Measurements from ENCODE around the gene PDZD7.

PDZD7 gene

DNA sequence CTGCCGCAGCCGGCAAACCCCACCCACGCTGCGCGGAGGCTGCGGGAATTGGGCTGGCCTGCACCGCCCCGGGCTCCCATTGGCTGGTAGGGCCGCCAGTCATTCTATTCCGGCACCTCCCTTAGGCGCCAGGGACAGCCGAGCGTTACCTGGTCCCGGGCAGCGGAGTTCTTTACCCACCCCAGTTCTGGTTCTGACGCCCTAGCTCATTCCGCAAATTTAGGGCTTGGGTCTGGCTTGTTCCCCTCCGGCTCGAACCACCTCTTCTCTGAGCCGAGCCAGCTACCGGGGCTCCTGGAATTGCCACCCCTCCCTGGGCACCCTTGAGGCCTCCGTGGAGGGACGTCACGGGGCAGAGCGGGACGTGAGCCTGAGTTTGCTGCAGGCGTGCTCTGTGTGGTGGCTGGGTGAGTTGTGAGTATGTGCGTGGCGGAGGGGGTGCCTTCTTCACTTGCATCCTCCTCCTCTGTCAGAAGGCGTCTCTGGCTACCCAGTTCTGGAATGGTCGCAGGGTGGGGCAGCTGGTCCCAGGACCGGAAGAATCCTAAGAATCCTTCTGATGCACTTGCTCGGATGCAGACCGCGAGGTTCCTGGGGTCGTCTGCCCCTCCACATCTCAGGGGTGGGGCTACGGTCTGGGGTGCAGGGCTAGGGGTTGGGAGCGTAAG lies at the start of gene PDZD7, which contains the start of gene SFXN3:
Gene PDZD7 (minus strand): TSS at position 2 of the 668 bp plus-strand sequence. CDS start 910 bp downstream, outside the sequence.
Gene SFXN3 (plus strand): TSS at position 107 of the 668 bp plus-strand sequence. CDS start 3,461 bp downstream, outside the sequence.
- DNase-seq (ENCODE audit: low read depth) = peak; percentile 96

DNA sequence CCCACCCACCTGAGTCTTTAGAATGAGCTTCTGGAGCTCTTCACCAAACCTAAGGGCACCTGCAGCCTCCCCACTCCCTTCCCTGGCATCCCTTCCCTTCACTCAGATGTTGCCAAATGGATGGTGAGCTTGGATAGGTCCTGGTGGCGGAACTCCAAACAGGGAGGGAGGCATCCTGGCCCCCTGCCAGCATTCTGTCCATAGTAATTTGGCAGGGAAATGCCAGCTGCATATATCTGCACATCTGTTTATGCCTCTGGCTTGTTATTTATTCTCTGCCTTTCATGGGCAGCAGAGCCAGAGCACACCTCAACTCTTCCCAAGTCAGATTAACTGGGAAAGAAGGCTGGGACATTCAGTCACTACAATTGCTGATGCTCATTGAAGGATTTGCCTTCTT lies 48.9 kb upstream of the PDZD7 start:
- no peak for DNase-seq (ENCODE audit: low read depth)

DNA sequence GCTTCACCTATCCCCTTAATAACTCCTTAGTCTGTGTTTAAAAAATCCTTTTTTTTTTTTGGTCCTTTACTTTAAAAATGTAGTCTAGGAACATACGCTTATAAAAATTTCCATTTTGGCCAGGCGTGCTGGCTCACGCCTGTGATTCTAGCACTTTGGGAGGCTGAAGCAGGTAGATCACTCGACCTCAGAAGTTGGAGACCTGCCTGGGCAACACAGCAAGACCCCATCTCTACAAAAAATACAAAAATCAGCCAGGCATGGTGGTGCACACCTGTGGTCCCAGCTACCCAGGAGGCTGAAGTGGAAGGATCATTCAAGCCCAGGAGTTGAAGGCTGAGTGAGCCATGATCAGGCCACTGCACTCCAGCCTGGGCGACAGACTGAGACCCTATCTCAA lies 45.7 kb upstream of the PDZD7 start:
- no peak for DNase-seq (ENCODE audit: low read depth)

DNA sequence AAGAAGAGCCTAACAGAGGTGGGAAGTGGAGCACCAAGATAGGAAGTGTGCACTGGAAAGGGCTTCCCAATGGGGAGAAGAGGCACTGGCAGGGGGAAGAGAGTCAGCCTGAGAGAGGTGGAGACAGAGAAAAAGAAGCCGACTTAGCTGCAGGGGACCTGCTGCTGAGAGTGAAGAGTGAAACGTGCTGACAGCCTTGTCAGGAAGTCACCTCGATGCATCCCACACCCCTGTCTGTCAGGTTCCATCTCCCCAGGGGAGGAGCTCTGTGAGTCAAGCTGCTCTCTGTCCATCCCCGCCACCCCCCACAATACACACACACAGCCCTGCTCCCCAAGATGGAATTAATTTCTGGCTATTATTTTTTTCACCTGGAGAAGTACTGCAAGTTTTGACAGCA lies 44.8 kb upstream of the PDZD7 start:
- no peak for DNase-seq (ENCODE audit: low read depth)

DNA sequence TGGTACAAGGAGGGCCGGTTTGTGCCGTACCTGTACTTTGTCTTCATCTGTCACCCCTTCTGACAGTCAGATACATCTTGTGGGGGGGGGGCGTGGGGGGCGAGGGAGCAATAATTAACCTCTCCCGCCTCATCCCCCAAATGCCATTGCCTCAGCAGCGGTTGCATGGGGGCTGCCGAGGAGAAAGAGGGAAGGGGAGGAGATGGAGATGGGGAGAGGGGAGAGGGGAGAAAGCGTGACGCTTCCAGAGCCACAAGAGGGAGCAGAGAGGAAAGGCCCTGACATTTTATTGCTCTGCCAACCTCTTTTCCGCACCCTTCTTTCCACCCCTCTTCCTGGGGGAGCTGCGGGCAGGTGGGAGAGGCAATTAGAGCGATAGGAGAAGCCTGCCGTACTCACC lies 42.7 kb upstream of the PDZD7 start:
- no peak for DNase-seq (ENCODE audit: low read depth)

DNA sequence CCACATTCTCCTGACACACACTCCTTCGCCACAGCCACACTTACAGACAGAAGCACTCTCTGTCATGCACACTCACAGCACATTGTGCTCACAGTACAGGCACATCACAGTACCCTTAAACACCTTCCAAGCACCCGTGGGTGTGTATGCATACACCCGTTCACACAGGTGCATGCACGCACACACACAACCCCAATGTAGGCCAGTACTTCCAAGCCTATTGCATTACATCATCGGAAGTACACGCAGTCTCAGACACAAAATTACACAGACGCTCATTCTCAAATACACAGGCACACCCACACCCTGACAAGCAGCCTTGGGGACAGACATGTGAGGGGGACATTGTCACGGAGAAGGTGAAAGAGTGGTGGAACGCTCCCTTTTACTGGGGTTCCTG lies 42.0 kb upstream of the PDZD7 start:
- no peak for DNase-seq (ENCODE audit: low read depth)

DNA sequence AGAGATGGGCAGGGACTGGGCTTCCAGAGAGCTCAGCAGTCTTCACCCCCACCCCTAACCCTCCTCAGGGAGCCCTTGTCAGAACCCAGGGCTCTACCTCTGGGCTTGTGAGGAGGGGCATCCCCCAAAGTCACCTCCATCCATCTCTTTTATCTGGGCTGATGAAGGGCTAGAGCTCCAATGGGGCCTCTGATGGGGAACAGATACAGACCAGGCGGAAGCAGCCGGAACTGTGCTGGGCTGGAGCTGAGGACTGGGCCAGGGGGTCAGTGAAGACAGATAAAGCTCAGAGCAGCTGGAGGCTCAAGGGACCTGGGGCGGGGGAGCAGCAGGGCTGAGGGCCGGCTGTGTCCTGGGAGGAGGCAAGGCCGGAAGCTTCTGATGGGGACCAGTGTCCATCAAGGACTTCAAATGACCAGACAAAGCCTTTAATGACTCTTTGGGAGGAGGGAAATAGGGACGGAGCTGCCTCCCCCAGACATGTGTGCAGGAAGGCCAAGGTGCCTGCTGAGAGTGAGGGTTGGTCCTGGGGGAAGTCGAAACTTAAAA lies 41.0 kb upstream of the PDZD7 start:
- DNase-seq (ENCODE audit: low read depth) = no peak

DNA sequence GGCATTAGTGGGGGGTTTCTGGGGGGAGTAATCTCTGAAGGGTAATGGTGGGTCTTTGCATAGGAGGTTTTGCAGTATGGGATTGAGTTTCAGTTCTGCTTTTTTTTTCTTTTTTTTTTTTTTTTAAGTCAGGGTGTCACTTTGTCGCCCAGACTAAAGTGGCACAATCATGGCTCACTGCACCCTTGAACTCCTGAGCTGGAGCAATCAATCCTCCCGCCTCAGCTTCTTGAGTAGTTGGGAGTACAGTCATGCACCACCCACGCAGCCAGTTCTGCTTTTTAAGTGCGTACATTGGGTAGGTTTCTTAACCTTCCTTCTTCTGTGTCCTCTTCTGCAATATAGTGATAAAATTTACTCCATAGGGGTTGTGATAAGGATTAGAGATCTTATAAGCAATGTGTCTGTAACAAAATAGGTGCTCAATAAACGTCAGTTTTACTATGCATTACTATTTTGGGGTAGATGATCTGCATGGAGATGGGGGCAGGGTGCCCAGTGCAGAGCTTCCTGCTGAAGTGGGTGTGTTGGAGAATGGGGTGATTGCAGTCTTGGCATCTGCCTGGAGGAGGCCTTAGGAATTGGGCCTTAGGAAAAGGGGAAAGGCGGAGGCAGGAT lies 40.4 kb upstream of the PDZD7 start:
- DNase-seq (ENCODE audit: low read depth) = no peak

DNA sequence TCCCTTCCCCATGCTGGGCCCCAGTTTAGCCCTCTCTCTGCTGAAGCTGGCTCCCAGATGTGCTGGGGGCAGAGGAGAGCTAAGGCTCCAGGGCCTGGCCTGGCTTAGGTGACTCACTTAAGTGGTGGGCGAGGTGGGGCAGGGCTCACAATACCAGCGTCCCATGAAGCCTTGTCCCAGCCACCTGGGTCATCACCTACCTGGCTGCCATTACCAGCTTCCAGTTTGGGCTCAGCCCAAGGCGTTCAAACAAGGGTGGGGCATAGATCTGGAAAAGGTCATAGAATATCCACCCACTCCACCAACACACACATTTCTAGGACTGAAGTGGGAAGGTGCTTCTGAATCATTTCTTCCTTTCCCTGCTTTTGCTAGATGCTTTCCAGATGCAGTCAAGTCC lies 39.2 kb upstream of the PDZD7 start:
- DNase-seq (ENCODE audit: low read depth) = no peak

DNA sequence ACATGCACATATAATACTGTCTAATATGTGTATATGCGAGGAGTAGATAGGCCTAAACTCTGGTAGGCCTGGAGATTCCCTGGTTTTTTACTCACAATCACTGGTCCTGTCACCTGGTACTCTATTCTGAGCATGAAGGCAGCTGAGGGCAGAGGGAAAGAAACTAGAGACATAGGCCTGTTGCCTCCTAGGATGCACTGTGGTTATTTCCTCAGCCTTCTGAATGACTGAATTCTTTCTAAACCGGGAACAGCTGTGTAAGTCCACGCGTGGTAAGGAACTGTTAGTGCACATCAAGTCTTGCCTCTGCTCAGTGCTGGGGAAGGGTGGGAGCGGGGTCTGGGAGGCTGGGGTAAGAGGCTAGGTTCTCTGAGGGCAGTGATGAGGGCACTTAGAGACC lies 38.5 kb upstream of the PDZD7 start:
- DNase-seq (ENCODE audit: low read depth) = no peak

DNA sequence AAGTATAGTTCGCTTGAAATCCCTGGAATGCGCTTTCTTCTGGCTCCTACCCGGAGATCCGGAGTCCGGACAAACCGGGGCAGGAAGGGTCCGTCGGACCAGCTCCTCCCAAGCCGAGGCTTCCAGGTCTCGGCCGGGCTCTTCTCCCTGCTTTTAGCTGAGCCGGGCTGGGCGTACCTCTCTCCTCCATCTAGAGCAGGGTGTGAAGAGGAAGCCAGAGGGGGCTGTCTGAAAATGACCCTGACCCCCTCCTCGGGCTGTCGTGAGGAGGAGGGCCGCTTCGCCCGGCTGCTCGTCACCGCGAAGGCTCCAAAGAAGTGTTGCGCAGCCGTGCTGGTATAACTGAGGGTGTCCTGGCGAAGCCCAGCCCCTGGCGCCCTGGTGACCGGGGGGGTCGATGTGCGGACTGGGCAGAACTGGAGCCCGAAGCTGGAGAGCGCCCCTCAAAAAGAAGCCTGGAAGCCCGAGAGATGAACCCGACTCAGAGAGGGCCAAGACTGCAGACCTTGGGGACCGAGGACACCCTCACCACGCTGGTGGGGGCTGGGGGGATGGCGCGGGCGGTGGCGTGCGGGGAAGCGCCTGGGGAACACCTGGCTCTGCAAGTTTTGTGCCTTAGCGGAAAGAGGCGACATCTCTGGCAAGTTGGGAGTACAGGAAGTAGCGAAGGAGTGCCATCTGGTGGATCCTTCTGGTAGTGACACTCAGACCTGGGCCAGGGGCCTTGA lies 36.6 kb upstream of the PDZD7 start:
- peak; percentile 72 for DNase-seq (ENCODE audit: low read depth)

DNA sequence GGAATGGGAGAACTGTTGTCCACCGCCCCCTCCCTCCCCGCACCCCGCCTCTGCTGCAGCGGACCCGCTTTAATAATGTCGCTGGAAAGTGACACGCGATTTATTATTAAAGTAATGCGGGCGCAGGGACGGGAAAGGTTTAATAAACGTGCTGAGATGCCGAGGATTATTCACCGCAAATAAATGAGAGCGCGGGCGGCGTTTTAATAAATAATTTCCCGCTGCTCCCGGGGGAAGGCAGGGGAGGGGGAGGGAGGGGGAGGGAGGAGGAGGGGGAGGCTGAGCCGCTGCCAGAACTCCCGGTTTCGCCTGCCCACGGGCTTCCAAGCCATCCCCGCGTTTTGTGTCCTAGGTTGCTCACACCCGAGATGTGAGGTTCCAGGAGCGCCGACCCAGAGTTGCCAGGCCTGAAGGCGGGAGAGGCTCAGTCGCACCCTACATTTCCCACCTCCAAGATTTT lies 36.0 kb upstream of the PDZD7 start:
- no peak for DNase-seq (ENCODE audit: low read depth)

DNA sequence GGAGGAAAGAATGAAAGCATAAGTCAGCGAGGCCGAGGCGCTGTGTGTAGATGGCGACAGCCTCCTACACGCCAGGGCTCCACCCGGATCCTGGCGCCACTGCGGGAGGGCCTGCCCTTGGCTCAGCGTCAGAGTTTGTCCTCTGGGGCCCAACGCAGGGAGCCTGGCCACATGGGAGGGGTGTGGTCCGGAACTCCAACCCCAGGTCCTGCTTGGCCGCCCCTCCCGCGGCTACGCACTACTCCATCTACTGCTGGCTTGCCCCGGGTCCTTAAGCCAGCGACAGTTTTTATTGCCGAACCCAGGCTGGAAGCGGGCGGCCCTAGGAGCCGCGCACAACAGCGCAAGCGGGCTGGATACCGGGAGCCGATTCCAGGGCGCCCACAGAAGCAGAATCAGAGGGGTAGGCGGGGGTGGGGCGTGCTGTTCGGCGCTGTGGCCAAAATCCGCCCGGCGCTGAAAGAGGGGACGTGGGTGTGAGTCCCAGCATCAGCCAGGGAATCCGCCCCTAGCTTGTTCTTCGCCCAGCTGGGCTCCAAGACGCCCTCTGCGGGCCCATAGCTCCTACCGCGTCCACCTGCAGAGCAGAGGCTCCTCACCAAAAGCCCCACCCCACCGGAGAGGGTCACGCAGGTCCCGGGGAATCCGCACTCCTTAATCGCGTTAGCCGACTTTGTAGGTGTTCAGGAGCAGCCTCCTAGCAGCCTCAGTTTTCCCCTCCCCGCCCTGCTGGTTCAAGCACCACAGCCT lies 35.4 kb upstream of the PDZD7 start:
- peak; percentile 72 for DNase-seq (ENCODE audit: low read depth)

DNA sequence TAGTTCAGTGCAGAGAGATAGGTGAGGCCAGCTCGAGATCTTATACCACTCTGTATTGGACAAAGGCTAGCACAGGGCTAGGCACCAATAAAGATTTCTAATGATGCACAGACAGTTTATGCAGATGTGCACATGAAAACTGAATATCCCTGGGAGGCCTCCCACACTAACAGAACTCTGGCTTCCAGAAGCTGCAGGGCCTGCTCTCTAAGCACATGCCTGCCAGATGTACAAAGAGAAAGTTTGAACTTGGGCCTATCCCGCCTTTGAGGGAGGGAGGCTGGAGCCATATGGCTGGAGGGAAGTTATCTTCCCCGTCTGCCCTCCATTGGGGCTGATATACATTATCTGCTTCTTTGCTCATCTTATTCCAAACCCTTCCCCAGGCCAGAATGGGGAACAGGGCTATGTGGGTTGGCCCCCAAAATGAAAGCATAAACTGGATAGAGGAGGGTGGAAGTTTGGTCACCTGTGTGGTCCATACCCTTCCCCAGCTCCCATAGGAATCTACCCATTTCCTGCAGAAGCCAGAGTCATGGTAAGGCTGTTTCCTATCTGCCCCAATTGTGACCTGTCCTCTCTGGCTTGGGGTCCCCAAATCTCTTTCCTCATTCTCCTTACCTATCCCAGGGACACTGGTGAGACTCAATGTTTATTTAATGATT lies 34.7 kb upstream of the PDZD7 start:
- DNase-seq (ENCODE audit: low read depth) = peak; percentile 67

DNA sequence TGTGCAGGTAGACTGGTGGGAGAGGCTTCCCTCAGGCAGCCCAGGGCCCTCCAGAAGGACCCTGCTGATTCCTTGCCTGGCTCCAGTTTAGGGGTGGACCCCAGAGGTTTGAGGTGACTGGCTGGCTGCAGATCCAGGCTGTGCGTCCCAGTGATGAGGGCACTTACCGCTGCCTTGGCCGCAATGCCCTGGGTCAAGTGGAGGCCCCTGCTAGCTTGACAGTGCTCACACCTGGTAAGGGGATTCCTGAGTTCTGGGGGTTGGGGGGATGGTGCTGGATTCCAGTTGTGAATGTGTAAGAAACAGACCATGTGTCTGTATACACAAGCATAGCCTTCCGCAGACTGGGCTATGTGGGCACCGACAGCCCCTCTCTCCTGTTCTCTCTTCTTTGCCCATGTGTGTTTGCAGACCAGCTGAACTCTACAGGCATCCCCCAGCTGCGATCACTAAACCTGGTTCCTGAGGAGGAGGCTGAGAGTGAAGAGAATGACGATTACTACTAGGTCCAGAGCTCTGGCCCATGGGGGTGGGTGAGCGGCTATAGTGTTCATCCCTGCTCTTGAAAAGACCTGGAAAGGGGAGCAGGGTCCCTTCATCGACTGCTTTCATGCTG lies 33.6 kb upstream of the PDZD7 start:
- no peak for DNase-seq (ENCODE audit: low read depth)

DNA sequence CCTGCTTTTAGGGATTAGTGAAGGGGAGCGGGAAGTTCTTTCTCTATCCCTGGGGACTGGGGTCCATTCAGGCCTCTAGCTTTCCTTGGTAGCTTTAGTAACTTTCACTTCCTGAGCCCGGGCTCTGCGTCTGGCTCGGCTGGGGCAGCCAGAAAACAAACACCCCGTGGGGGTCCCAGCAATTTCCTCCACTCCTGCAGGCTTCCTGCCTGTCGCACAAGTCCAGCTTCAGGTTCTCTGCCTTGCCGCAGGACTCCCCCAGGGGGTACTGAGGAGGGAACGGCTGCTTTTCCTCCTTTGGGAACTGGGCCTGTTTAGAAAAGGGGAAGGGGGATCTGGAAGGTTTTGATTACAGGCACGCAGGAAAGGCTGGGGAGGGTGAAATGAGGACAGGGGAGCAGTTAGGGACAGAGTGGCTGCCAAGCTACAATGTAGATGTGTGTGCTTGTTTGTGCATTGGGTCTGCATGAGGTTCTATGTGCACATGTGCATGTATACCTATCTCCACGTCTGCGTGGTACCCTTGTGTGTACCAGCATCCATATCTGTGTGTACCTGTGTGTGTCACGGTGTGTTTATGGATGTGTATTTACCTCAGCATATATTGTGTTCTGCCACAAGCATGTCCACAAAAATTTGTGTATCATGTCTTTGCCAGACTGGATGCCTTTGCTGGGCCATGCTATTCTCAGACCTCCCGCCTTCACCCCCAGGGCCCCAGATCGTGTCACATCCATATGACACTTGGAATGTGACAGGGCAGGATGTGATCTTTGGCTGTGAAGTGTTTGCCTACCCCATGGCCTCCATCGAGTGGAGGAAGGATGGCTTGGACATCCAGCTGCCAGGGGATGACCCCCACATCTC lies 32.9 kb upstream of the PDZD7 start:
- DNase-seq (ENCODE audit: low read depth) = no peak

DNA sequence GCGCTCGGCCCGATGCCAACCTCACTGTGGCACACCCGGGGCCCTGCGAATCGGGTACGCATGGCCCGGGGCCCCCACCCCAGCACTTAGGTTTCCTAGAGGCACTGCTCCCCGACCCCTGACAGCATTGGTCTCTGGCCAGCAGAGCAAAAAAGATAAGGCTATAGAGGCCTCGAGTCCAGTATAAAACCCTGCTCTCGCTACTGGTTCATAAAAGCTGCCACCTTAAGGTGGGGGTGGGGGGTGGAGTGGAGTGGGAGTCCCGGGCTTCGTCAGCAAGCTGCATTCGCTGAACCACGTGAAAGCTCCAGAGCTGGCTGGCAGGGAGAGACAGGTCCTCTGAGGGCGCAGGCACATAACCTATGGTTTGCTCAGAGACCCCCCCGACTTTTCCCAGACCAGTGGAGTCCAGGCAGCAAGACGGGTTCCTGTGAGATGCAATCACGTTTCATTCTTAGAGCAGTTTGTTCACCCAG lies 32.2 kb upstream of the PDZD7 start:
- DNase-seq (ENCODE audit: low read depth) = no peak

DNA sequence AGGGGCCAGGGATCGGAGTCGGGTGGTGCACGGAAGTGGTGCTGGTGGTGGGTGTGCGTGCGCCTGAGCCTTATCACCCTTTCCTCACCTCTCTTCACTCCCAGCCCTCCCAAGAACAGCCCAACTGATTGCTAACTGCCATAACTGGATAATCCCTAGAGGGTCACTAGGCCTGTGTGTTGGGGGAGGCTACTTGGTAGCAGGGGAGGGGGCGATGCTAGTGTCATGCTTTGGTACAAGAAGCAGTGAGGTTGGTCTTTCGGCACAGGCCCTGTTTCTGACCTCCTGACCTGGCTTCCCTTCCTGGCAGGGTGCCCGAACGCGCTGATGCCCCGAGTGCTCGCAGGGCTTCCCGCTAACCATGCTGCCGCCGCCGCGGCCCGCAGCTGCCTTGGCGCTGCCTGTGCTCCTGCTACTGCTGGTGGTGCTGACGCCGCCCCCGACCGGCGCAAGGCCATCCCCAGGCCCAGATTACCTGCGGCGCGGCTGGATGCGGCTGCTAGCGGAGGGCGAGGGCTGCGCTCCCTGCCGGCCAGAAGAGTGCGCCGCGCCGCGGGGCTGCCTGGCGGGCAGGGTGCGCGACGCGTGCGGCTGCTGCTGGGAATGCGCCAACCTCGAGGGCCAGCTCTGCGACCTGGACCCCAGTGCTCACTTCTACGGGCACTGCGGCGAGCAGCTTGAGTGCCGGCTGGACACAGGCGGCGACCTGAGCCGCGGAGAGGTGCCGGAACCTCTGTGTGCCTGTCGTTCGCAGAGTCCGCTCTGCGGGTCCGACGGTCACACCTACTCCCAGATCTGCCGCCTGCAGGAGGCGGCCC lies 31.5 kb upstream of the PDZD7 start:
- peak; percentile 38 for DNase-seq (ENCODE audit: low read depth)

DNA sequence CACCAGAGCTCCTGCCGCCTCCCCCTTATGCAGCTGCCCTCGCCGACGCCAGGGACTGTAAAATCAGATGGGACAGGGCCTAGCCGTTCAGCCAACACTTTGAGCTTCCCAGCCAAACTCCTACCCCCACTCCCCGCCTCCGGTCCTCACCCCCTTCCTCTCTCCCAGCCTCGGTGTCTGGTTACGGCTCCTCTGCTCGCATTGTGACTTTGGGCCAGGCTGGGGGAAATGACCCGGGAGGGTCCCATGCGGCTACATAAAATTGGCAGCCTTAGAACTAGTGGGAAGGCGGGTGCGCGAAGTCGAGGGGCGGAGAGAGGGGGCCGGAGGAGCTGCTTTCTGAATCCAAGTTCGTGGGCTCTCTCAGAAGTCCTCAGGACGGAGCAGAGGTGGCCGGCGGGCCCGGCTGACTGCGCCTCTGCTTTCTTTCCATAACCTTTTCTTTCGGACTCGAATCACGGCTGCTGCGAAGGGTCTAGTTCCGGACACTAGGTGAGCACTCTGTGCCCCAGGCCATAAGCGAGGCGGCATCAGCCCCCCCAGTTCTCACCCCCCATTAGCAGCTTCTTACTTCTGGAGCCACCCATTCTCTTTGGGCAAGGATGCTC lies 30.8 kb upstream of the PDZD7 start, which contains the start of gene KAZALD1:
Gene KAZALD1 (plus strand): TSS at position 366 of the 608 bp plus-strand sequence. CDS start 604 bp downstream, outside the sequence.
- DNase-seq (ENCODE audit: low read depth) = peak; percentile 78
